Measurements from ENCODE around the gene CCDC6. TPM values are rescaled to one million over a fixed set of nuclear protein-coding genes. Genes with fewer than 3 reads are reported as not detected.

Gene CCDC6
- total RNA-seq, 1 experiment from 2014 or later: 37.6 TPM

- no peak for TF ChIP-seq CTCF (conservative IDR thresholded peaks at IDR 0.05; ENCODE audit: low read depth, low read length)
- TF ChIP-seq EZH2phosphoT487 (IDR thresholded peaks at IDR 0.05; ENCODE audit: borderline replicate concordance, low read length): no peak
- no peak for TF ChIP-seq EZH2 (IDR thresholded peaks at IDR 0.05; ENCODE audit: low read length, unreplicated experiment)
- no peaks in the 10 kb centered on the region for H3K36me3 ChIP-seq (ENCODE audit: low read depth, low read length)
- CTCF ChIA-PET: no interaction called here
- no TSS peak for BruUV-seq (replicated peaks)
- H3K4me3 ChIP-seq (ENCODE audit: low read length): no peak overlapping the region
- ATAC-seq (no peak), DNase-seq (no peak)
- H3F3A ChIP-seq (ENCODE audit: low read length, unreplicated experiment): no peaks in the 10 kb centered on the region
- H3K4me2 ChIP-seq (ENCODE audit: low read length): no peak overlapping the region
- H3K27me3 ChIP-seq (ENCODE audit: low read length): no peaks in the 10 kb centered on the region
- no peak overlapping the region for H3K27ac ChIP-seq (ENCODE audit: low read length)
- H3K4me1 ChIP-seq (ENCODE audit: insufficient read depth, low read length): no peaks in the 10 kb centered on the region
- H3K9ac ChIP-seq (ENCODE audit: low read length): no peak overlapping the region
- intact Hi-C loops (cut with micrococcal nuclease): no loop called here
- no peaks in the 10 kb centered on the region for H3K79me2 ChIP-seq (ENCODE audit: low read length)
- H4K20me1 ChIP-seq (ENCODE audit: low read length): no peaks in the 10 kb centered on the region
- POLR2A ChIA-PET (ENCODE audit: unreplicated experiment): no interaction called here
- H3K9me3 ChIP-seq (ENCODE audit: low read length): peaks cover 4% of the 10 kb centered on the region; the same call in 1 of the 2 replicates
- no peaks in the 10 kb centered on the region for H3K9me2 ChIP-seq (replicated peaks; ENCODE audit: low read length)
- H2AFZ ChIP-seq (ENCODE audit: low read length): no peak overlapping the region
Measured at GRCh38 chr10:59926086-59926485, 19.7 kb upstream of the CCDC6 start.

DNA sequence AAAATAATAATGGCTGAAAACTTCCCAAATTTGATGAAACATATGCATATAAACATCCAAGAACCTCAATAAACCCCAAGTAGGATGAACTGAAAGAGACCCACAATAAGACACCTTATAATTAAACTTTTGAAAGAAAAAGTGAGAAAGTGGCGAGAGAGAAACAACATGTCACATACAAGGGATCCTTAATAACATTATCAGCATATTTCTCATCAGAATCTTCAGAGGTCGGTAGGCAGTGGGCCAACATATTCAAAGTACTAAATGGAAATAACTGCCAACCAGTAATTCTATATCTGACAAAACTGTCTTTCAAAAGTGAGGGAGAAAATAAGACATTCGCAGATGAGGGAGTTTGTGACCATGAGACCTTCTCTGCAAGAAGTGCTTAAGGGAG lies 16.6 kb upstream of the CCDC6 start:
- Histone ChIP-seq H3K4me3 (ENCODE audit: low read length) (no peak overlapping the region), H3K4me1 (ENCODE audit: insufficient read depth, low read length) (no peaks in the 10 kb centered on the region), H3K4me2 (ENCODE audit: low read length) (no peak overlapping the region), H3K79me2 (ENCODE audit: low read length) (no peaks in the 10 kb centered on the region), H3K27ac (ENCODE audit: low read length) (no peak overlapping the region), H3F3A (ENCODE audit: low read length, unreplicated experiment) (no peaks in the 10 kb centered on the region), H3K36me3 (ENCODE audit: low read depth, low read length) (no peaks in the 10 kb centered on the region), H3K27me3 (ENCODE audit: low read length) (no peaks in the 10 kb centered on the region), H4K20me1 (ENCODE audit: low read length) (no peaks in the 10 kb centered on the region), H3K9ac (ENCODE audit: low read length) (no peak overlapping the region), H2AFZ (ENCODE audit: low read length) (no peak overlapping the region), H3K9me2 (replicated peaks; ENCODE audit: low read length) (no peaks in the 10 kb centered on the region), H3K9me3 (ENCODE audit: low read length) (peaks cover 4% of the 10 kb centered on the region; the same call in 1 of the 2 replicates)
- ATAC-seq (no peak), DNase-seq (no peak)
- CTCF ChIA-PET: no interaction called here
- intact Hi-C loops (cut with micrococcal nuclease): no loop called here
- TF ChIP-seq CTCF (conservative IDR thresholded peaks at IDR 0.05; ENCODE audit: low read depth, low read length): no peak
- no peak for TF ChIP-seq EZH2 (IDR thresholded peaks at IDR 0.05; ENCODE audit: low read length, unreplicated experiment)
- no peak for TF ChIP-seq EZH2phosphoT487 (IDR thresholded peaks at IDR 0.05; ENCODE audit: borderline replicate concordance, low read length)
- no TSS peak for BruUV-seq (replicated peaks)
- POLR2A ChIA-PET (ENCODE audit: unreplicated experiment): no interaction called here

DNA sequence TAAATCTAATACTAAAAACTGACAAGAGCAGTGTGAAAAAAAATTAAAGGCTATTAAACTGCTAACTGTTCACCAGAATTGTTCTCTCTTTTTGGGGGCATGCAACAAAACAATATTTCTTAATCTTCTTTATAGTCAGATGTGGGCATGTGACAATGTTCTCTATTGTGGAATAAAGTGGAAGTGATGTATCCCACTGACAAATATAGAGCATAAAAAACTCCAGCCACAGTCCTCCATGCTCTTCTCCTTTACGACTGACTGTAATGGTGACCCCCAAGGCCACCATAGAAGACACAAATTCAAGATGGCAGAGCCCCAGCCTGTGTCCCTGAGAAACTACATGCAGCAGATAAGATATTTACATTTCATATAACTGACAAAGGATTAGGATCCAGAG lies 11.6 kb upstream of the CCDC6 start:
- no peaks in the 10 kb centered on the region for H3K9me2 ChIP-seq (replicated peaks; ENCODE audit: low read length)
- ChIA-PET CTCF (no interaction called here), POLR2A (ENCODE audit: unreplicated experiment) (no interaction called here)
- H3K79me2 ChIP-seq (ENCODE audit: low read length): no peaks in the 10 kb centered on the region
- no peak overlapping the region for H3K4me3 ChIP-seq (ENCODE audit: low read length)
- no peaks in the 10 kb centered on the region for H3F3A ChIP-seq (ENCODE audit: low read length, unreplicated experiment)
- H4K20me1 ChIP-seq (ENCODE audit: low read length): no peaks in the 10 kb centered on the region
- TF ChIP-seq EZH2 (IDR thresholded peaks at IDR 0.05; ENCODE audit: low read length, unreplicated experiment): no peak
- TF ChIP-seq CTCF (conservative IDR thresholded peaks at IDR 0.05; ENCODE audit: low read depth, low read length): no peak
- no peak for TF ChIP-seq EZH2phosphoT487 (IDR thresholded peaks at IDR 0.05; ENCODE audit: borderline replicate concordance, low read length)
- peaks cover 6% of the 10 kb centered on the region; the same call in 1 of the 2 replicates for H3K9me3 ChIP-seq (ENCODE audit: low read length)
- H3K4me2 ChIP-seq (ENCODE audit: low read length): no peak overlapping the region
- no TSS peak for BruUV-seq (replicated peaks)
- H3K9ac ChIP-seq (ENCODE audit: low read length): no peak overlapping the region
- H3K27ac ChIP-seq (ENCODE audit: low read length): no peak overlapping the region
- intact Hi-C loops (cut with micrococcal nuclease): no loop called here
- ATAC-seq (no peak), DNase-seq (no peak)
- no peaks in the 10 kb centered on the region for H3K36me3 ChIP-seq (ENCODE audit: low read depth, low read length)
- no peaks in the 10 kb centered on the region for H3K27me3 ChIP-seq (ENCODE audit: low read length)
- H3K4me1 ChIP-seq (ENCODE audit: insufficient read depth, low read length): no peaks in the 10 kb centered on the region
- H2AFZ ChIP-seq (ENCODE audit: low read length): no peak overlapping the region
